Mammary epithelial cell (primary cell): ENCODE data around the gene SLC25A47.

Experiments
- EZH2 ChIP-seq: IDR thresholded peaks from 2 replicates; pipeline ENCODE4 v1.6.1; 2012; ENCODE audit warnings: low read length, inconsistent platforms, borderline replicate concordance
- TF ChIP-seq, protein P1 (sequence below), 2 donors: IDR thresholded peaks in 1 of 2; conservative IDR thresholded peaks in 1 of 2; 2 replicates each; pipeline ENCODE4 v1.5.1; 2011 to 2012; ENCODE audit warnings: inconsistent platforms in 2 of 2, low read length in 2 of 2, mild to moderate bottlenecking in 2 of 2, control low read depth in 1 of 2, low read depth in 1 of 2; ENCODE audit not compliant: insufficient read depth in 1 of 2; ENCODE audit errors: extremely low read depth in 1 of 2

DNA sequence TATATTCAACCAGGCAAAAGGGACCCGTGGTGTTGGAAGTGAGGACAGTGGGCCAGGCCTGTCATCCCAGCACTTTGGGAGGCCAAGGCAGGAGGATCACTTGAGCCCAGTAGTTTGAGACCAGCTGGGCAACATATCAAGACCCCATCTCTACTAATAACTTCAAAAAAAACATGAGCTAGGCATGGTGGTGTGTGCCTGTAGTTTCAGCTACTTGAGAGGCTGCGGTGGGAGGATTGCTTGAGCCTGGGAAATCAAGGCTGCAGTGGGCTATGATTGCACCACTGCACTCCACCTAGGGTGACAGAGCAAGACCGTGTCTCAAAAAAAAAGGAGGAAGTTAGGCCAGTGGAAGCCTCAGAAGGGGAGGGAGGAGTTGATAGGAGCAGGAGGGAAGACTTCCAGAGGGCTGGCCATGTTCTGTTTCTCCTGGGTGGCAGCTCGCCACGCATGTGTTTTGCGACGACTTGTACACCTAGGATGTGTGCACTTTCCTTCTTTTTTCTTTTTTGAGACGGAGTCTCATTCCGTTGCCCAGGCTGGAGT is 27.0 kb upstream of the SLC25A47 start:
- no peak for TF ChIP-seq EZH2
- TF ChIP-seq, protein P1, sequence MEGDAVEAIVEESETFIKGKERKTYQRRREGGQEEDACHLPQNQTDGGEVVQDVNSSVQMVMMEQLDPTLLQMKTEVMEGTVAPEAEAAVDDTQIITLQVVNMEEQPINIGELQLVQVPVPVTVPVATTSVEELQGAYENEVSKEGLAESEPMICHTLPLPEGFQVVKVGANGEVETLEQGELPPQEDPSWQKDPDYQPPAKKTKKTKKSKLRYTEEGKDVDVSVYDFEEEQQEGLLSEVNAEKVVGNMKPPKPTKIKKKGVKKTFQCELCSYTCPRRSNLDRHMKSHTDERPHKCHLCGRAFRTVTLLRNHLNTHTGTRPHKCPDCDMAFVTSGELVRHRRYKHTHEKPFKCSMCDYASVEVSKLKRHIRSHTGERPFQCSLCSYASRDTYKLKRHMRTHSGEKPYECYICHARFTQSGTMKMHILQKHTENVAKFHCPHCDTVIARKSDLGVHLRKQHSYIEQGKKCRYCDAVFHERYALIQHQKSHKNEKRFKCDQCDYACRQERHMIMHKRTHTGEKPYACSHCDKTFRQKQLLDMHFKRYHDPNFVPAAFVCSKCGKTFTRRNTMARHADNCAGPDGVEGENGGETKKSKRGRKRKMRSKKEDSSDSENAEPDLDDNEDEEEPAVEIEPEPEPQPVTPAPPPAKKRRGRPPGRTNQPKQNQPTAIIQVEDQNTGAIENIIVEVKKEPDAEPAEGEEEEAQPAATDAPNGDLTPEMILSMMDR (conservative IDR thresholded peaks at IDR 0.05 in 1 of 2, IDR thresholded peaks at IDR 0.05 in 1 of 2; ENCODE audit: extremely low read depth in 1 of 2, insufficient read depth in 1 of 2, low read depth in 1 of 2, low read length in 2 of 2), result no peak
